Subcutaneous abdominal adipose tissue (tissue), 5 donors: Measurements from ENCODE around the gene TOM1L2.
A peak's percentile ranks its signal among the peaks of the same experiment; 100 is the strongest.

ENCODE experiments used
- H3K27ac ChIP-seq: one replicate; pipeline ENCODE4 v1.7.0; 2013; ENCODE audit warnings: low read depth, mild to moderate bottlenecking, inconsistent platforms, low read length, moderate library complexity
- H3K27me3 ChIP-seq, 5 donors: one replicate each; pipeline ENCODE4 v1.7.0; 2013; ENCODE audit warnings: low read length in 5 of 5, inconsistent platforms in 1 of 5; ENCODE audit not compliant: control insufficient read depth in 5 of 5, insufficient read depth in 4 of 5
- H3K36me3 ChIP-seq, 5 donors: one replicate each; pipeline ENCODE4 v1.7.0; 2013; ENCODE audit warnings: low read length in 5 of 5; ENCODE audit not compliant: control insufficient read depth in 5 of 5, insufficient read depth in 5 of 5
- H3K4me1 ChIP-seq, 5 donors: one replicate each; pipeline ENCODE4 v1.7.0; 2013; ENCODE audit warnings: low read length in 5 of 5, mild to moderate bottlenecking in 3 of 5, moderate library complexity in 1 of 5; ENCODE audit not compliant: control insufficient read depth in 5 of 5, insufficient read depth in 5 of 5
- H3K4me3 ChIP-seq, 5 donors: one replicate each; pipeline ENCODE4 v1.7.0; 2013; ENCODE audit warnings: low read length in 5 of 5, low read depth in 1 of 5
- H3K9ac ChIP-seq, 5 donors: one replicate each; pipeline ENCODE4 v1.7.0; 2013; ENCODE audit warnings: low read length in 5 of 5, mild to moderate bottlenecking in 4 of 5, moderate library complexity in 3 of 5
- H3K9me3 ChIP-seq, 5 donors: one replicate each; pipeline ENCODE4 v1.7.0; 2013; ENCODE audit warnings: low read length in 5 of 5; ENCODE audit not compliant: control insufficient read depth in 5 of 5
- donor health status: healthy.
- donor health status: healthy.
- donor health status: healthy.
- donor health status: healthy.
- donor health status: healthy.

TOM1L2 gene

DNA sequence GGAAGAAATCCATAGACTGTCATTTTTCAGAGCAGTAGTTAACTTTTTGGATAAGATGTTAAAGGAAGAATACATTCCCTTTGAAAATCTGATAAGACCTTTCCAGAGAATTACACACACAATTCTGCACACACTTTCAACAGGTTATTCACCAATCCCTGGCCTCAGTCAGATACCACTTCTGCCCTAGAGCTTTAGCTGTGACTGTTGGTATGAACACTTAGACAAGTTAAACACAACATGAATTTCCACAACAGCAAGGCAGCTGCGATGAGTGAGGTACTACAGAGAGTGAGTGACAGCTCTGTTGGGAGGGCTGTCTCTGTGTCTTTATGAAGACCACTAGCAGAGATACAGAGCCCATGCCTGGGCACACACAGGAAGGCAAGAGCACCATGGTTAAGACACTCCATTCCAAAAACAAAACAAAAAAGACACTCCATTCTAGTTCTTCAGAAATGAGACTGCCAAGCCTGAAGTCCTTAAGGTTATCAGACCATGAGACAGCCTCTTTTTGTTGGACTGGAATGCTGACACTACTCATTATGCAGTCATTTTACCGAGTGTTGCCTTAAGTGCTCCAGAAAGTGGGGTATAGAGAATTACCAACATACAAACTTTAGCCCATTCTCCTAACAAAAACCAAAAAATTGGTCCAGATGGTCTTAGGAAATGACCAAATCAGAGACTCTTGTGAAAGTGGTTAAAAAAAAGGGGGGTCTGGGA lies 42.4 kb downstream of the TOM1L2 start:
- H3K27ac ChIP-seq: peak overlapping the region; percentile 49
- no peaks in the 10 kb centered on the region for H3K27me3 ChIP-seq
- H3K36me3 ChIP-seq: no peaks in the 10 kb centered on the region
- H3K9ac ChIP-seq: no peak overlapping the region
- H3K4me1 ChIP-seq: peaks cover 0 to 21% (median 12%) of the 10 kb centered on the region in 5 donors
- H3K9me3 ChIP-seq: no peaks in the 10 kb centered on the region
- H3K4me3 ChIP-seq: no peak overlapping the region

DNA sequence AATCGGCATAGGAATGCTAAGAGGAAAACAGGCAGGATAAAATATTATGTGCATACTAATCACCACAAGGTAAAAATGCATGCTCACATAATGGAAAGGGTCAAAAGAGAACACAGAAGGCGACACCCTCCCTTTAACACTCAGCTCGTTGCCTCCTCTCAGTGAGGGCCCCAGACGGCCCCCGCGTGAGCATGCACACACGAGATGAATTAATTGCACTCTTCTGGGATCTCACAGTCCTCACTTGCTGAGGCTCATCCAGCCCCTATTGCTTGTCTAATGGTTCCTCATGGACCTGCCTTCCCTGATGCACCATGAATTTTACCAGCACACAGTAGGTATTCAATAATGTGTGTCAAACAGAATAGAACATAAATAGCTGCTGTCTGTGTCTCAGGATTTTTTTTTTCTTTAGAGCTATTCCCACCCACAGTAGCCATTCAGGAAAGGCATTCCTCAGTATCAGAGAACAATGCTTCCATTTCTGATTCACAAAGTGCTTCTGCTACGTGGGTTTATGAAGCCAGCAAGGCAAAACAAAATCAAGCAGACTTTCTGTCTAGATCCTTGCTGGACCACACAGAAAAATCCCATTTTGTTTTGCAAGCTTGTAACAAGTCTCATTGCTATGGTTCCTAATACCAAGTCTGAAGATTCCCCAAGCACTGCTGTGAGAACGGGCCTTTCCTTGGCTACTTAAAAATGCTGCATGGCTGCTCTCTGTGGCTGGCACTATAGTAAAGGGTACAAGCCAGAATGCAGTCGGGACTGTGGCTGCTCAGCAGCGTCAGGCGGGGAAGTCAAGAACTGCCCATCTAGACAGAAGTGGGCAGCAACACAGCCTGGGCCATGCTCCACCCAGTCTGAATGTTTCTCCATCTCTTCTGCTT lies 43.6 kb downstream of the TOM1L2 start:
- peaks cover 0 to 21% (median 12%) of the 10 kb centered on the region in 5 donors for H3K4me1 ChIP-seq

DNA sequence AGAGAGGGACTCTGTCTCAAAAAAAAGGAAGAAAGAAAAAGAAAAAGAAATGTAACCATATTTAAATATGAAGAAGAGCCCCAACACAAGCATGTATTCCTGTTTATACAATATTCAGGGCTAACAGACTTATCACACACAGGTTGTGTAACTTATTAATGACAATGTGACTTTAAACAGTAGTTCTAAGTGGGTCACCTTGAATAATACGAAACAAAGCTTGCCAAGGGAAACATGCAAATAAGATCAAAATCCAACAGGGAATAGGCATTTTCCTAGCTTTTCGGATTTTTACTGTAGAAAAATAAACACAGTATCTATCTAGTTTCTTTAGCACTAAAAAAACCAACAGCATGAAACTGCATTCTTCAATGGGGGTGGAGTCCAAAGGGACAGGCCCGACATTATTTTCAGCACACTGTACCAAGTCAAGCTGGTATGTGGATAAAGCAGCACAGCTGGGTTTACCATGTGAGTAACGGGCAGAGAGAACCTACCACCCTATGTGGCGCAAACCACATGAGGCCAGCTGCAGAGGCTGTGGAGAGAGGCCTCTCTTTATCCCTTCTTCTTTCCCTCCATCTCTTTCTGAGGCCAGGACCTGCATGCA lies 45.3 kb downstream of the TOM1L2 start:
- Histone ChIP-seq H3K4me1 (peaks cover 0 to 26% (median 19%) of the 10 kb centered on the region in 5 donors), H3K36me3 (no peaks in the 10 kb centered on the region), H3K9ac (no peak overlapping the region), H3K27ac (no peak overlapping the region), H3K9me3 (no peaks in the 10 kb centered on the region), H3K27me3 (no peaks in the 10 kb centered on the region), H3K4me3 (no peak overlapping the region)

More for the DNA sequence above, 43.6 kb downstream of the TOM1L2 start:
- no peak overlapping the region for H3K4me3 ChIP-seq
- H3K9ac ChIP-seq: no peak overlapping the region
- H3K36me3 ChIP-seq: no peaks in the 10 kb centered on the region
- no peaks in the 10 kb centered on the region for H3K27me3 ChIP-seq
- no peak overlapping the region for H3K27ac ChIP-seq
- H3K9me3 ChIP-seq: no peaks in the 10 kb centered on the region

GRCh38 chr17:17926036-17926435 lies 46.2 kb downstream of the TOM1L2 start:
- H3K36me3 ChIP-seq: no peaks in the 10 kb centered on the region
- H3K27ac ChIP-seq: no peak overlapping the region
- peaks cover 4 to 31% (median 24%) of the 10 kb centered on the region in 5 donors for H3K4me1 ChIP-seq
- H3K9ac ChIP-seq: no peak overlapping the region
- no peaks in the 10 kb centered on the region for H3K9me3 ChIP-seq
- H3K4me3 ChIP-seq: no peak overlapping the region
- no peaks in the 10 kb centered on the region for H3K27me3 ChIP-seq

- Histone ChIP-seq H3K4me3 (no peak overlapping the region), H3K27me3 (no peaks in the 10 kb centered on the region), H3K27ac (no peak overlapping the region), H3K4me1 (peaks cover 5 to 32% (median 24%) of the 10 kb centered on the region in 5 donors), H3K9ac (no peak overlapping the region), H3K9me3 (no peaks in the 10 kb centered on the region), H3K36me3 (no peaks in the 10 kb centered on the region)
These were observed 47.3 kb downstream of the TOM1L2 start for GRCh38 chr17:17924857-17925250.

DNA sequence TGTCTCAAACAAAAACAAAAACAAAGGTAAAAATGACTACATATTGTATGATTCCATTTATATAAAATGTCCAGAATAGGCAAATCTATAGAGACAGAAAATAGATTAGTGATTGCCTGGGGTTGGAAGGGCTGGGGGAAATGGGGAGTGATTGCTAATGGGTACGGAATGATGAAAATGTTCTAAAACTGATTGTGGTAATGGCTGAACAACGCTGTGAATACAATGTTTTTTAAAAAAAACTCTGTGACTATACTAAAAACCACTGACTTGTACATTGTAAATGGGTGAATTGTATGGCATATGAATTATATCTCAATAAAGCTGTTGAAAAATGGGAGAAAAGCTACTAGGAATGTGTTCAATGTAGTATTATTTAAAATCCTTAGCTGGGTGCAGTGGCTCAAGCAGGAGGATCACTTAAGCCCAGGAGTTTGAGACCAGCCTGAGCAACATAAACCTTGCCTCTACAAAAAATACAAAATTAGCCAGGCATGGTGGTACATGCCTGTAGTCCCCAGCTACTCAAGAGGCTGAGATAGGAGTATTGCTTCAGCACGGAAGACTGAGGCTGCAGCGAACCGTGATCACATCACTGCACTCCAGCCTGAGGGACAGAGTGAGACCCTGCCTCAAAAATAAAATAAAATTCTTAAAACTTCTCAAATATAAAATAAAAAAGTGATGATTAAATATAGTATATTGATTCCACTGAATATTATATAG lies 47.9 kb downstream of the TOM1L2 start:
- Histone ChIP-seq H3K27ac (no peak overlapping the region), H3K9ac (no peak overlapping the region), H3K4me3 (no peak overlapping the region), H3K27me3 (no peaks in the 10 kb centered on the region), H3K9me3 (no peaks in the 10 kb centered on the region), H3K36me3 (no peaks in the 10 kb centered on the region), H3K4me1 (peaks cover 5 to 32% (median 24%) of the 10 kb centered on the region in 5 donors)

GRCh38 chr17:17922070-17922614 lies 50.1 kb downstream of the TOM1L2 start:
- Histone ChIP-seq H3K9ac (peak overlapping the region in 1 of 5 donors; percentile 30), H3K4me1 (peaks cover 8 to 27% (median 20%) of the 10 kb centered on the region in 5 donors), H3K27ac (no peak overlapping the region), H3K36me3 (no peaks in the 10 kb centered on the region), H3K4me3 (no peak overlapping the region), H3K9me3 (no peaks in the 10 kb centered on the region), H3K27me3 (no peaks in the 10 kb centered on the region)

- Histone ChIP-seq H3K9ac (peak overlapping the region in 1 of 5 donors; percentile 30), H3K36me3 (no peaks in the 10 kb centered on the region), H3K9me3 (no peaks in the 10 kb centered on the region), H3K4me1 (peaks cover 8 to 27% (median 20%) of the 10 kb centered on the region in 5 donors), H3K4me3 (no peak overlapping the region), H3K27ac (no peak overlapping the region), H3K27me3 (no peaks in the 10 kb centered on the region)
These were observed 50.8 kb downstream of the TOM1L2 start for GRCh38 chr17:17921192-17922069.
